Esophagus muscularis mucosa (tissue), 4 donors: Measurements from ENCODE around the gene TUBA4B. TPM values are rescaled to one million over a fixed set of nuclear protein-coding genes. Genes with fewer than 3 reads are reported as not detected.

Experiments
- DNase-seq: peaks from one replicate; pipeline ENCODE4 v3.0.0-alpha.2; 2017; ENCODE audit errors: extremely low spot score
- H3K27ac ChIP-seq, 4 donors: fragments of 200-600 bp; sonication (generic); replicated peaks in 1 of 4; 1 replicate in 3 of 4; 2 replicates in 1 of 4; pipeline ENCODE4 v1.5.1; 2016 to 2019; ENCODE audit warnings: mild to moderate bottlenecking in 1 of 4
- H3K27me3 ChIP-seq, 4 donors: fragments of 200-600 bp; sonication (generic); one replicate each; pipeline versions ENCODE4 v1.5.1 to v1.6.0; 2016 to 2019
- H3K36me3 ChIP-seq, 4 donors: fragments of 200-600 bp; sonication (generic); one replicate each; pipeline ENCODE4 v1.5.1; 2016 to 2019
- H3K4me1 ChIP-seq, 4 donors: fragments of 200-600 bp; sonication (generic); one replicate each; pipeline ENCODE4 v1.5.1; 2016 to 2019
- H3K4me3 ChIP-seq, 4 donors: fragments of 200-600 bp; sonication (generic); 1 replicate in 2 of 4; 2 replicates in 2 of 4; pipeline ENCODE4 v1.5.1; 2016 to 2019; ENCODE audit warnings: mild to moderate bottlenecking in 4 of 4, moderate library complexity in 1 of 4
- H3K9me3 ChIP-seq, 4 donors: fragments of 200-600 bp; sonication (generic); 1 replicate in 3 of 4; 2 replicates in 1 of 4; pipeline ENCODE4 v1.5.1; 2016 to 2019
- EP300 ChIP-seq: sonication (generic); formaldehyde crosslinking; IDR thresholded peaks from one replicate; pipeline ENCODE4 v1.6.1; 2017; ENCODE audit warnings: antibody characterized with exemption
- POLR2A ChIP-seq: fragments of 450-650 bp; IDR thresholded peaks from one replicate; pipeline ENCODE4 v1.6.1; 2017; ENCODE audit warnings: antibody characterized with exemption, moderate library complexity, mild to moderate bottlenecking, low read depth
- POLR2AphosphoS5 ChIP-seq, 2 donors: sonication (generic); formaldehyde crosslinking; IDR thresholded peaks; one replicate each; pipeline ENCODE4 v1.6.1; 2017; ENCODE audit warnings: antibody characterized with exemption in 2 of 2
- WGBS: methylation state at CpG from one replicate; pipeline ENCODE4 v1.1.5; 2018; 5-methylcytosine and 5-hydroxymethylcytosine counted together
- intact Hi-C: fragments of 100-400 bp; cut with DNase I; formaldehyde crosslinking; loops from one replicate; pipeline ENCODE4 v1.15.1; 2023
- total RNA-seq, 4 donors: library from RNA; depleted of rRNA; stranded (reverse); fragments of >200 nt; gene quantifications; one replicate each; pipeline versions ENCODE4 v1.1.0 to v1.2.1, GENCODE V29; 2016
- TF ChIP-seq, protein P1 (sequence below), 3 experiments: fragments of 200-600 bp in 2 of 3; fragments of 450-650 bp in 1 of 3; sonication (generic) in 2 of 3; IDR thresholded peaks; one replicate each; pipeline ENCODE4 v1.5.1; 2017 to 2019; ENCODE audit warnings: antibody characterized with exemption in 3 of 3, mild to moderate bottlenecking in 2 of 3, moderate library complexity in 1 of 3

TUBA4B gene
- total RNA-seq, 4 donors from 2014 or later = not detected

DNA sequence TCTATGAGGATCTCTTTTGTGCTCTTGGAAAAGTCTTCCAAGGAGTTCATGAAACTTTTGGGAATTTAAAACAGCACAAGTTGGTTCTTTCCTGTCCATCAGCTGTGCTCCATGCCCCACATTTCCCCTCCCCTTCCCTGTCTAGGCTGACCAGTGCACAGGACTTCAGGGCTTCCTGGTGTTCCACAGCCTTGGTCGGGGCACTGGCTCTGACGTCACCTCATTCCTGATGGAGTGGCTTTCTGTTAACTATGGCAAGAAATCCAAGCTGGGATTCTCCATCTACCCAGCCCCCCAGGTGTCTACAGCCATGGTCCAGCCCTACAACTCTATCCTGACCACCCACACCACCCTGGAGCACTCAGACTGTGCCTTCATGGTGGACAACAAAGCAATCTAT, 18.0 kb downstream of the TUBA4B start:
- Histone ChIP-seq H3K4me1 (peaks cover 8 to 14% (median 11%) of the 10 kb centered on the region in 4 donors), H3K4me3 (no peak overlapping the region), H3K36me3 (no peaks in the 10 kb centered on the region), H3K27me3 (no peaks in the 10 kb centered on the region), H3K27ac (no peak overlapping the region), H3K9me3 (no peaks in the 10 kb centered on the region)
- WGBS = 88% methylated on average over 2 of the region's 2 CpGs
- no peak for DNase-seq
- intact Hi-C loops = no loop called here
- TF ChIP-seq POLR2AphosphoS5 (IDR thresholded peaks at IDR 0.05) = no peak
- TF ChIP-seq, protein P1, sequence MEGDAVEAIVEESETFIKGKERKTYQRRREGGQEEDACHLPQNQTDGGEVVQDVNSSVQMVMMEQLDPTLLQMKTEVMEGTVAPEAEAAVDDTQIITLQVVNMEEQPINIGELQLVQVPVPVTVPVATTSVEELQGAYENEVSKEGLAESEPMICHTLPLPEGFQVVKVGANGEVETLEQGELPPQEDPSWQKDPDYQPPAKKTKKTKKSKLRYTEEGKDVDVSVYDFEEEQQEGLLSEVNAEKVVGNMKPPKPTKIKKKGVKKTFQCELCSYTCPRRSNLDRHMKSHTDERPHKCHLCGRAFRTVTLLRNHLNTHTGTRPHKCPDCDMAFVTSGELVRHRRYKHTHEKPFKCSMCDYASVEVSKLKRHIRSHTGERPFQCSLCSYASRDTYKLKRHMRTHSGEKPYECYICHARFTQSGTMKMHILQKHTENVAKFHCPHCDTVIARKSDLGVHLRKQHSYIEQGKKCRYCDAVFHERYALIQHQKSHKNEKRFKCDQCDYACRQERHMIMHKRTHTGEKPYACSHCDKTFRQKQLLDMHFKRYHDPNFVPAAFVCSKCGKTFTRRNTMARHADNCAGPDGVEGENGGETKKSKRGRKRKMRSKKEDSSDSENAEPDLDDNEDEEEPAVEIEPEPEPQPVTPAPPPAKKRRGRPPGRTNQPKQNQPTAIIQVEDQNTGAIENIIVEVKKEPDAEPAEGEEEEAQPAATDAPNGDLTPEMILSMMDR (IDR thresholded peaks at IDR 0.05) = no peak

DNA sequence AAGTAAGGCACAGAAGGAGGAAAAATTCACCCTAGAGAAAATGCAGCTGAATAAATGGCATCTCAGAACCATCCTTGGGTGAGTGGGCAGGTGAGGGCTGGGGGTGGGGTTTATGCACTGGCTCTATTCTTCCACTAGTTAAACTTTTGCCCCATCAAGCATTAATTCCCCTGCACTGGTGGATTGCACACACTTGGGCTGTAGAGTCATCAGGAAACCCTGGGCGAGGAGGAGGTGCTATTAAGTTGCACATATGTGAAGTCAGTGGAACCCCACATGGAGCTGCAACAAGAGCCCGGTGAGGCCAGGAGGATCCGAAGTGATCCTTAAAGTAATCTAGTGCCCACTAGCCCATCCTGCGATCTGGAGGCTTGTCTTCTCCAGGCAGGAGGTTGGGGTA, 19.3 kb downstream of the TUBA4B start:
- WGBS = 88% methylated on average over 4 of the region's 4 CpGs
- Histone ChIP-seq H3K27me3 (no peaks in the 10 kb centered on the region), H3K9me3 (no peaks in the 10 kb centered on the region), H3K36me3 (no peaks in the 10 kb centered on the region), H3K4me3 (no peak overlapping the region), H3K4me1 (peaks cover 8 to 14% (median 11%) of the 10 kb centered on the region in 4 donors), H3K27ac (no peak overlapping the region)
- DNase-seq = no peak
- TF ChIP-seq POLR2AphosphoS5 (IDR thresholded peaks at IDR 0.05) (no peak), EP300 (no peak), POLR2A (no peak)
- TF ChIP-seq, protein P1 (IDR thresholded peaks at IDR 0.05) = no peak
- intact Hi-C loops = no loop called here

DNA sequence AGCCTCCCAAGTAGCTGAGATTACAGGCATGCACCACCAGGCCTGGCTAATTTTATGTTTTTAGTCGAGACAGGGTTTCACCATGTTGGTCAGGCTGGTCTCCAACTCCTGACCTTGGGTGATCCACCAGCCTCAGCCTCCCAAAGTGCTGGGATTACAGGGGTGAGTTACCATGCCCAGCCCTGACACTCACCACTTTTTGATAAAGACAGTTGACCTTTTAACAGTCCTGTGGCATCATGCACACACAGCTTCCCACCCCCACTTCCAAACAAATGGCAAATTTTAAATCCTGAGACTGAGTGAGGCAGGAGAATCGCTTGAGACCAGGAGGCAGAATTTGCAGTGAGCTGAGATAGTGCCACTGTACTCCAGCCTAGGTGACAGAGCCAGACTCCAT, 20.0 kb downstream of the TUBA4B start:
- Histone ChIP-seq H3K27me3 (no peaks in the 10 kb centered on the region), H3K4me1 (peaks cover 14 to 20% (median 18%) of the 10 kb centered on the region in 4 donors), H3K9me3 (no peaks in the 10 kb centered on the region), H3K4me3 (no peak overlapping the region), H3K27ac (no peak overlapping the region), H3K36me3 (no peaks in the 10 kb centered on the region)
- TF ChIP-seq POLR2AphosphoS5 (IDR thresholded peaks at IDR 0.05) = no peak
- TF ChIP-seq POLR2A = no peak
- TF ChIP-seq, protein P1 (IDR thresholded peaks at IDR 0.05) = no peak
- DNase-seq = no peak
- 82% methylated on average over 1 of the region's 2 CpGs for WGBS
- intact Hi-C loops = no loop called here

DNA sequence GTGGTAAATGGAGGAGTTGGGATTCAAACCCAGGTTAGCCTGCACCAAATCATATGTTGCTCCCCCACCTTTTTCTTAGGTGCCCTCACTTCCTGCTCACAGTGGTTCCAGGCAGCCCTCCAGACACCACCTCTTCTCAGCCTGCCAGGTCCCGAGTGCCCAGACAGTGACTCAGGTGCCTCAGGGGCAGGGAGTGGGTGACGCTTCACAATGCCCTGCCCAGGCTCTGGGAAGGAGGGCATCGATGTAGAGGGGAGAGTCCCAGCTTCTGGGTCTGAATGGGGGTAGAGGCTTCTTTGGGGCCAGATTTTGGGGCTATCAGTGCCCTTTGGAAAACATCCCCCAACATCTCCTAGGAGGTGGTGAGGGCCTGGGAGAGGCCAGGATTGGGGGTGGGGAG, 20.9 kb downstream of the TUBA4B start:
- no peaks in the 10 kb centered on the region for H3K36me3 ChIP-seq
- no peak for DNase-seq
- H3K27ac ChIP-seq = peak overlapping the region; percentile 79 to 88 (median 83)
- H3K4me1 ChIP-seq = peaks cover 22 to 29% (median 27%) of the 10 kb centered on the region in 4 donors
- no peaks in the 10 kb centered on the region for H3K9me3 ChIP-seq
- TF ChIP-seq POLR2AphosphoS5 (IDR thresholded peaks at IDR 0.05) (no peak), POLR2A (no peak), EP300 (no peak)
- TF ChIP-seq, protein P1 (IDR thresholded peaks at IDR 0.05) = no peak
- intact Hi-C loops = no loop called here
- H3K27me3 ChIP-seq = no peaks in the 10 kb centered on the region
- no peak overlapping the region for H3K4me3 ChIP-seq
- 90% methylated on average over 3 of the region's 3 CpGs for WGBS

DNA sequence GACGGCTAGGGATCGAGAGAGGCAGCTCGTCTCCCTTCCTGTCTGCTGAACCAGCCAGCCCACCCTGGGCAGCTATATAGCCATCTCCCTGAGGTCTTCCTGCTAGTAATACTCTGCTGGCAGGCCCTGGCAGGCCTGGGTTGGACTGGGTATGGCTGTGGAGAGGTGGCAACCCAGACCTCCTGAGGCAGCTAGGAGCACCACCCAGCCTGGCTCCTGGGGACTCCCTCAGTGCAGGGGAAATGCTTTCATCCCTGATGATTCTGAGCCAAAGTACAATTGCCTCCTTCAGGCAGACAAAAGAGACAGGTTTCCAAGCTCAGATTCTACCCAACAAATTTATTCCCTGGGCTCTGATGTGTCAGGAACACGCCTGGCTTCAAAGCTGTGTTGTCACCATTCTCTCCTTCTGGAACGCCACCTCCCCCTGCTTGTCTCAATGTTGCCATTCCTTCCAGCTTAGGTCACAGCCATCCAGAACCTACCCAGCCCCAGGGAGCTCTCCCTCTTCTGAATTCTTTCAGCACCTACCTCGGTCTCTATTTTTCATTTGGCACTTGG, 21.4 kb downstream of the TUBA4B start:
- Histone ChIP-seq H3K4me3 (no peak overlapping the region), H3K9me3 (no peaks in the 10 kb centered on the region), H3K27me3 (no peaks in the 10 kb centered on the region), H3K27ac (peak overlapping the region; percentile 79 to 88 (median 83)), H3K36me3 (no peaks in the 10 kb centered on the region), H3K4me1 (peaks cover 22 to 30% (median 28%) of the 10 kb centered on the region in 4 donors)
- 37% methylated on average over 4 of the region's 6 CpGs for WGBS
- intact Hi-C loops = no loop called here
- DNase-seq = no peak
- TF ChIP-seq POLR2A (no peak), POLR2AphosphoS5 (IDR thresholded peaks at IDR 0.05) (peak; percentile 56 to 70), EP300 (no peak)
- TF ChIP-seq, protein P1 (IDR thresholded peaks at IDR 0.05) = no peak
